ENCODE data around the gene GPANK1.

The GPANK1 gene

GRCh38 chr6:31631209-31631608 lies 33.6 kb downstream of the GPANK1 start:
- TF ChIP-seq GATA2 (IDR thresholded peaks at IDR 0.05; ENCODE audit: low read depth, low read length) (no peak), GATA3 (IDR thresholded peaks at IDR 0.05; ENCODE audit: low read depth, low read length) (no peak)

- no peak for TF ChIP-seq GATA2 (IDR thresholded peaks at IDR 0.05; ENCODE audit: low read depth, low read length)
- TF ChIP-seq GATA3 (IDR thresholded peaks at IDR 0.05; ENCODE audit: low read depth, low read length), result no peak
These were observed 34.4 kb downstream of the GPANK1 start for GRCh38 chr6:31630177-31630934.

- TF ChIP-seq GATA2 (IDR thresholded peaks at IDR 0.05; ENCODE audit: low read depth, low read length), result no peak
These were observed 35.8 kb downstream of the GPANK1 start for GRCh38 chr6:31629014-31629413.

- TF ChIP-seq GATA2 (IDR thresholded peaks at IDR 0.05; ENCODE audit: low read depth, low read length) (no peak), GATA3 (IDR thresholded peaks at IDR 0.05; ENCODE audit: low read depth, low read length) (no peak)
These were observed 37.0 kb downstream of the GPANK1 start for GRCh38 chr6:31627690-31628287.

GRCh38 chr6:31626952-31627351 lies 37.8 kb downstream of the GPANK1 start:
- TF ChIP-seq GATA2 (IDR thresholded peaks at IDR 0.05; ENCODE audit: low read depth, low read length) (no peak), GATA3 (IDR thresholded peaks at IDR 0.05; ENCODE audit: low read depth, low read length) (no peak)

- TF ChIP-seq GATA3 (IDR thresholded peaks at IDR 0.05; ENCODE audit: low read depth, low read length) (no peak), GATA2 (IDR thresholded peaks at IDR 0.05; ENCODE audit: low read depth, low read length) (no peak)
These were observed 40.7 kb downstream of the GPANK1 start for GRCh38 chr6:31624070-31624469.

- TF ChIP-seq GATA3 (IDR thresholded peaks at IDR 0.05; ENCODE audit: low read depth, low read length), result no peak
- no peak for TF ChIP-seq GATA2 (IDR thresholded peaks at IDR 0.05; ENCODE audit: low read depth, low read length)
These were observed 42.1 kb downstream of the GPANK1 start for GRCh38 chr6:31622684-31623091.

- TF ChIP-seq GATA2 (IDR thresholded peaks at IDR 0.05; ENCODE audit: low read depth, low read length) (no peak), GATA3 (IDR thresholded peaks at IDR 0.05; ENCODE audit: low read depth, low read length) (no peak)
These were observed 42.8 kb downstream of the GPANK1 start for GRCh38 chr6:31621991-31622390.

- TF ChIP-seq GATA3 (IDR thresholded peaks at IDR 0.05; ENCODE audit: low read depth, low read length), result no peak
- TF ChIP-seq GATA2 (IDR thresholded peaks at IDR 0.05; ENCODE audit: low read depth, low read length), result no peak
These were observed 43.4 kb downstream of the GPANK1 start for GRCh38 chr6:31621320-31621939.

- TF ChIP-seq GATA2 (IDR thresholded peaks at IDR 0.05; ENCODE audit: low read depth, low read length) (no peak), GATA3 (IDR thresholded peaks at IDR 0.05; ENCODE audit: low read depth, low read length) (no peak)
These were observed 44.0 kb downstream of the GPANK1 start, which contains the start of gene PRRC2A for GRCh38 chr6:31620586-31621319. Gene PRRC2A, plus strand, starts transcription at chr6:31620715. Its CDS starts 2,075 bp downstream, at chr6:31622790.

GRCh38 chr6:31619805-31620585 lies 44.8 kb downstream of the GPANK1 start:
- TF ChIP-seq GATA2 (IDR thresholded peaks at IDR 0.05; ENCODE audit: low read depth, low read length) (no peak), GATA3 (IDR thresholded peaks at IDR 0.05; ENCODE audit: low read depth, low read length) (no peak)

GRCh38 chr6:31617010-31617409 lies 47.8 kb downstream of the GPANK1 start:
- no peak for TF ChIP-seq GATA2 (IDR thresholded peaks at IDR 0.05; ENCODE audit: low read depth, low read length)
- no peak for TF ChIP-seq GATA3 (IDR thresholded peaks at IDR 0.05; ENCODE audit: low read depth, low read length)

- no peak for TF ChIP-seq GATA3 (IDR thresholded peaks at IDR 0.05; ENCODE audit: low read depth, low read length)
- TF ChIP-seq GATA2 (IDR thresholded peaks at IDR 0.05; ENCODE audit: low read depth, low read length), result no peak
These were observed 49.0 kb downstream of the GPANK1 start for GRCh38 chr6:31615748-31616147.
